Loucy (cell line): ENCODE results near the gene GPSM3.

Experiments used
- H2AFZ ChIP-seq: fragments of 200-600 bp; sonication (generic); 2 replicates; pipeline ENCODE4 v1.6.0; 2016; ENCODE audit warnings: antibody characterized with exemption, mild to moderate bottlenecking, low read length, moderate library complexity
- H3F3A ChIP-seq: fragments of 200-600 bp; 2 replicates; pipeline ENCODE4 v1.6.0; 2016; ENCODE audit warnings: antibody characterized with exemption, low read depth, mild to moderate bottlenecking
- H3K27me3 ChIP-seq: fragments of 200-600 bp; sonication (generic); 2 replicates; pipeline ENCODE4 v1.6.1; 2014; ENCODE audit warnings: low read length, mild to moderate bottlenecking; ENCODE audit not compliant: insufficient read depth, poor library complexity, severe bottlenecking
- H3K36me3 ChIP-seq: fragments of 200-600 bp; sonication (generic); 2 replicates; pipeline ENCODE4 v1.6.1; 2016; ENCODE audit warnings: low read length; ENCODE audit not compliant: insufficient read depth
- H3K4me1 ChIP-seq: fragments of 200-600 bp; sonication (generic); 2 replicates; pipeline ENCODE4 v1.5.1; 2014; ENCODE audit warnings: low read length, mild to moderate bottlenecking; ENCODE audit not compliant: insufficient read depth, poor library complexity, severe bottlenecking
- H3K4me2 ChIP-seq: fragments of 200-600 bp; sonication (generic); 2 replicates; pipeline ENCODE4 v1.6.0; 2014; ENCODE audit warnings: antibody characterized with exemption, low read length, low read depth, mild to moderate bottlenecking; ENCODE audit not compliant: poor library complexity, severe bottlenecking
- H3K4me3 ChIP-seq: fragments of 200-600 bp; sonication (generic); 2 replicates; pipeline ENCODE4 v1.5.1; 2014; ENCODE audit warnings: low read length, mild to moderate bottlenecking, mixed read lengths; ENCODE audit not compliant: poor library complexity, severe bottlenecking
- H3K79me2 ChIP-seq: fragments of 200-600 bp; sonication (generic); 2 replicates; pipeline ENCODE4 v1.6.1; 2014; ENCODE audit warnings: low read length; ENCODE audit not compliant: insufficient read depth
- H3K9ac ChIP-seq: fragments of 200-600 bp; sonication (generic); 2 replicates; pipeline ENCODE4 v1.6.0; 2014; ENCODE audit warnings: mild to moderate bottlenecking, low read depth, low read length, moderate library complexity; ENCODE audit not compliant: poor library complexity, severe bottlenecking
- H3K9me2 ChIP-seq: fragments of 200-600 bp; sonication (generic); replicated peaks from 2 replicates; pipeline ENCODE4 v1.6.1; 2016; ENCODE audit warnings: low read depth, low read length, mixed read lengths
- H3K9me3 ChIP-seq: fragments of 200-600 bp; sonication (generic); 2 replicates; pipeline ENCODE4 v1.6.1; 2014; ENCODE audit warnings: mild to moderate bottlenecking, antibody characterized with exemption, low read length, low read depth; ENCODE audit not compliant: insufficient read depth
- H4K20me1 ChIP-seq: fragments of 200-600 bp; sonication (generic); 2 replicates; pipeline ENCODE4 v1.6.0; 2014; ENCODE audit warnings: antibody characterized with exemption, low read length, mild to moderate bottlenecking; ENCODE audit not compliant: insufficient read depth, poor library complexity, severe bottlenecking
- EZH2phosphoT487 ChIP-seq: fragments of 200-600 bp; IDR thresholded peaks from 2 replicates; pipeline ENCODE4 v1.6.1; 2018; ENCODE audit warnings: antibody characterized with exemption, mild to moderate bottlenecking, moderate library complexity, borderline replicate concordance
- TF ChIP-seq, protein P1 (sequence below): fragments of 200-600 bp; sonication (generic); conservative IDR thresholded peaks from 2 replicates; pipeline ENCODE4 v1.5.1; 2014; ENCODE audit warnings: mild to moderate bottlenecking, antibody characterized with exemption, low read length

The GPSM3 gene

DNA sequence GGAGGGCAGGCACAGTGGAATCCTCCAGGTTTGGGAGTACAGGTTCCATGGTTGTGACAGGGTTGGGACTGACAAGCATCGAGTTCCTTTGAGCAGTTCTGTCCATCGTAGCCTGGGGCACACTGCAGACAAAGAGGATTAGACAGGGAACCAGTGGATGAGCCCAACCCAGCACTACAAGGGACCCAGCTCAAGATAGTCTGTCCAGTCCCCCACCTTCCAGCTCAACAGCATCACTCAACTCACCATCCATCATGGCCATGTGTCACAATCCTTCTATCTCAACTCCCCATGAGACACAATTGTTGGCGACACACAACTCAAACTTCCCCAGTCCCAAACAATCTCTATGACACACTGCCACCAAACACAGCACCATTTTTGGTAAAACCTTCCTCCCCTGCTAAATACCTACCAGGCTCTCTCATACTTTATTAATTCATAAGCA is 11.8 kb upstream of the GPSM3 start:
- no peaks in the 10 kb centered on the region for H3K79me2 ChIP-seq
- H2AFZ ChIP-seq = no peak overlapping the region
- no peak for TF ChIP-seq EZH2phosphoT487
- TF ChIP-seq, protein P1, sequence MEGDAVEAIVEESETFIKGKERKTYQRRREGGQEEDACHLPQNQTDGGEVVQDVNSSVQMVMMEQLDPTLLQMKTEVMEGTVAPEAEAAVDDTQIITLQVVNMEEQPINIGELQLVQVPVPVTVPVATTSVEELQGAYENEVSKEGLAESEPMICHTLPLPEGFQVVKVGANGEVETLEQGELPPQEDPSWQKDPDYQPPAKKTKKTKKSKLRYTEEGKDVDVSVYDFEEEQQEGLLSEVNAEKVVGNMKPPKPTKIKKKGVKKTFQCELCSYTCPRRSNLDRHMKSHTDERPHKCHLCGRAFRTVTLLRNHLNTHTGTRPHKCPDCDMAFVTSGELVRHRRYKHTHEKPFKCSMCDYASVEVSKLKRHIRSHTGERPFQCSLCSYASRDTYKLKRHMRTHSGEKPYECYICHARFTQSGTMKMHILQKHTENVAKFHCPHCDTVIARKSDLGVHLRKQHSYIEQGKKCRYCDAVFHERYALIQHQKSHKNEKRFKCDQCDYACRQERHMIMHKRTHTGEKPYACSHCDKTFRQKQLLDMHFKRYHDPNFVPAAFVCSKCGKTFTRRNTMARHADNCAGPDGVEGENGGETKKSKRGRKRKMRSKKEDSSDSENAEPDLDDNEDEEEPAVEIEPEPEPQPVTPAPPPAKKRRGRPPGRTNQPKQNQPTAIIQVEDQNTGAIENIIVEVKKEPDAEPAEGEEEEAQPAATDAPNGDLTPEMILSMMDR = no peak
- no peaks in the 10 kb centered on the region for H3K9me2 ChIP-seq
- H3K9ac ChIP-seq = no peak overlapping the region
- H3K27me3 ChIP-seq = no peaks in the 10 kb centered on the region
- no peaks in the 10 kb centered on the region for H3F3A ChIP-seq
- H3K4me1 ChIP-seq = no peaks in the 10 kb centered on the region
- H3K9me3 ChIP-seq = no peaks in the 10 kb centered on the region
- H3K4me3 ChIP-seq = no peak overlapping the region
- no peaks in the 10 kb centered on the region for H4K20me1 ChIP-seq
- H3K36me3 ChIP-seq = no peaks in the 10 kb centered on the region
- no peak overlapping the region for H3K4me2 ChIP-seq

DNA sequence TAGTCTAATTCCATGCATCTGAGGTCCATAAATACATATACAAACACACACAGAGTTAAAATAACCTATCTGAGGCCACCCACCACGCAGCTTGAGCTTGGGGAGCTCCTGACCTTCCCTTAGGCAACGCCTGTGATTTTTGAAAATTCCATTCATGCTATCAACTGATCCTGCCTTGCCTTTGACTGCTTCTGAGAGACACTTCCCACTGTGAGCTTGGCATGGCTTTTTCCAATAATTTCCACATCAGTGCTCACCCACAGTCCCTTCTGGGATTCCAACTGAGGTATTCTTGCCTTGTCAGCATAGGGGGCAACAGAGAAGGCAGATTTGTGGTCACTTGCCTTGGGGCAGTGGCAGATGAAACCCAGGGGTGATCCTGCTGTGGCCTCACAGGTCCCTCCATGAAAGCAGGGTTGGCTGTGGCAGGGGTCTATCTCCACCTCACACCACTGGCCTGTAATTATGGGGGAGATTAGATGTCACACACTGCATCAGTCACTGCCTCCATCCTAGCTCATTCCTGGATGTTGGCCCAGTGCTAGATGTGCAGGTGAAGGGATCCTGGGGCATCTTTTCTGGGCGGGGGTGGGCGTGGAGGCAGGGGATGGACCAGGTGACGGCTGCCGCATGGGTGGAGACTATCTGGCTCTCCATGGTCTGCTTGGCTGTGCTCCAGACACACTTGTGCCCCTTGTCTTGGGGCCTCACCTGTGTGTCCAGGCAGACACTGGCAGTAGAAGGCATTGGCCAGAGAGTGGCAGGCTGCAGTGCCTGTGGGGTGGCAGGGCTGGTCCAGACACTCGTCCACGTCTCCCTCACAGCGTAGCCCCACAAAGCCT is 11.2 kb upstream of the GPSM3 start:
- Histone ChIP-seq H3K4me2 (no peak overlapping the region), H3K4me3 (no peak overlapping the region), H2AFZ (no peak overlapping the region), H3K79me2 (no peaks in the 10 kb centered on the region), H3K9me2 (no peaks in the 10 kb centered on the region), H3K9me3 (no peaks in the 10 kb centered on the region), H3K27me3 (no peaks in the 10 kb centered on the region), H3K9ac (no peak overlapping the region), H4K20me1 (no peaks in the 10 kb centered on the region), H3K4me1 (no peaks in the 10 kb centered on the region), H3F3A (no peaks in the 10 kb centered on the region), H3K36me3 (no peaks in the 10 kb centered on the region)
- no peak for TF ChIP-seq EZH2phosphoT487
- TF ChIP-seq, protein P1 = no peak

DNA sequence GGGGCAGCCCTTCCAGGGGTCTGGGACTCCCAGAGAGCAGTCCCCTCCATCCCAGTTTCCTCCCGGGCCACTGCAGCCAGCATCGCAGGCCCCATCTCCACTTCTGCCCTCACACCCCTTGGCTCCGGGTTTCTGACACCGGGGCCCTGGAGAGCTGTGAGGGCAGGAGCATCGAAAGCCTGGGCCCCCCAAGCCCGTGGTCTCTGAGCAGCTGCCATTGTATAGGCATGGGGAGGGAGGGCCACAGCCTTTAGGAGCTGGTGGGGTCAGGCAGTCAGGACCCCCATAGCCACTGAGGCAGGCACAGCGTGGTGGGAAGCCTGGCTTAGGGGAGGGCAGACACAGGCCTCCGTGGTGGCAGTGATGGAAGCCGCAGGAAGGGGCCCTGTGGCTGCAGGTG is 9.7 kb upstream of the GPSM3 start:
- no peak overlapping the region for H3K9ac ChIP-seq

More for the DNA sequence above, 9.7 kb upstream of the GPSM3 start:
- Histone ChIP-seq H3K9me2 (no peaks in the 10 kb centered on the region), H3K36me3 (no peaks in the 10 kb centered on the region), H3K9me3 (no peaks in the 10 kb centered on the region), H3K4me2 (no peak overlapping the region), H3K4me3 (no peak overlapping the region), H2AFZ (no peak overlapping the region), H3K79me2 (no peaks in the 10 kb centered on the region), H3K4me1 (peaks cover 2% of the 10 kb centered on the region), H4K20me1 (no peaks in the 10 kb centered on the region), H3K27me3 (no peaks in the 10 kb centered on the region), H3F3A (no peaks in the 10 kb centered on the region)
- no peak for TF ChIP-seq EZH2phosphoT487
- TF ChIP-seq, protein P1 = no peak
